ENCODE results near the gene MAU2.

GRCh38 chr19:19285686-19286085, 34.9 kb upstream of the MAU2 start:
- TF ChIP-seq CTCF (IDR thresholded peaks at IDR 0.05; ENCODE audit: low read depth, low read length, poor library complexity, severe bottlenecking) (no peak), EZH2phosphoT487 (IDR thresholded peaks at IDR 0.05; ENCODE audit: borderline replicate concordance, low read length) (no peak)

Measured in DOHH2 (cell line).